NCI-H524 (cell line): ENCODE results near the gene RAP1GAP2.

Experiments used
- DNase-seq, 2 experiments: peaks; one replicate each; lab custom pipeline; 2025; lab: John Stamatoyannopoulos, UW

The RAP1GAP2 gene

DNA sequence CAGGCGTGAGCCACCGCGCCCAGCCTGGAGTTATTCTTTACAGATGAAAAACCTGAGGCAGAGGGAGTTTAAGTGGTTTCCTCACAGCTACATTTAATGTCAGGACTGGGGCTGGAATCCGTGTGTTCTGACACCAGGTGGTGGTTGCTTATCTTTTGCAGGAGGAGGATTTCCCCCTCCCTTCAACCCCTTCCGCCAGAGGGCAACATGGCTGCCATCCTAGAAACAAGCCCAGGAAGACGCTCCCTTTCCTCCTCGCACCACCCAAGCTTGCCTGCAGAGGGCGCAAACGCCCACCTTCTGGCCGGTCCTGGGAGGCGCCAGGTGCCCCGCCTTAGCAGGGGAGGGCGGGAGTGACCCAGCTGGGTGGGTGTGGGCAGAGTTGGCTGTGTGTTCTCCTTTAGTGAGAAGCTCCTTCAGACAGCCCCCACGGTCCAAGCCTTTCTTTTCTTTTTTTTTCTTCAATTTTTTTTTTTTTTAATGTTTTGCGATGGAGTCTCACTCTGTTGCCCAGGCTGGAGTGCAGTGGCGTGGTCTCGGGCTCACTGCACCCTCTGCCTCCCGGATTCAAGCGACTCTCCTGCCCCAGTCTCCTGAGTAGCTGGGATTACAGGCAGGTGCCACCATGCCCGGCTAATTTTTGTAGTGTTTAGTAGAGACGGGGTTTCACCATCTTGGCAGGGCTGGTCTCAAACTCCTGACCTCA, 9.9 kb upstream of the RAP1GAP2 start:
- peak; percentile 91 to 95 for DNase-seq

DNA sequence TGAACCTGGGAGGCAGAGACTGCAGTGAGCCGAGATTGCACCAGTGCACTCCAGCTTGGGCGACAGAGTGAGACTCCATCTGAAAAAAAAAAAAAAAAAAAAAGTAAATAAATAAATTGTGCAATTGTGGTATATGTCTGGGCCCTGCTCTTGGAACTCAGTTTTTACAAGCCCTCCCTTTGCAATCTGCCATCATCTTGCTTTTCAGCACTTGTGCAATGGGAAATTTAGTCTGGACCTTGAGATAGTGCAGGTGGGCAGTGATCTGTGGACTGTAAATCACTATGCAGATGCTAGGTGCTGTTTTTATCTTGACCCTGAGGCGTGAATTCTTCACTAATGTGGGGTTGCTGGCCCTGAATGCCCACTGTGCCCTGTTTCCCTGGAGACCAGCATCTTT, 6.5 kb upstream of the RAP1GAP2 start:
- no peak for DNase-seq

DNA sequence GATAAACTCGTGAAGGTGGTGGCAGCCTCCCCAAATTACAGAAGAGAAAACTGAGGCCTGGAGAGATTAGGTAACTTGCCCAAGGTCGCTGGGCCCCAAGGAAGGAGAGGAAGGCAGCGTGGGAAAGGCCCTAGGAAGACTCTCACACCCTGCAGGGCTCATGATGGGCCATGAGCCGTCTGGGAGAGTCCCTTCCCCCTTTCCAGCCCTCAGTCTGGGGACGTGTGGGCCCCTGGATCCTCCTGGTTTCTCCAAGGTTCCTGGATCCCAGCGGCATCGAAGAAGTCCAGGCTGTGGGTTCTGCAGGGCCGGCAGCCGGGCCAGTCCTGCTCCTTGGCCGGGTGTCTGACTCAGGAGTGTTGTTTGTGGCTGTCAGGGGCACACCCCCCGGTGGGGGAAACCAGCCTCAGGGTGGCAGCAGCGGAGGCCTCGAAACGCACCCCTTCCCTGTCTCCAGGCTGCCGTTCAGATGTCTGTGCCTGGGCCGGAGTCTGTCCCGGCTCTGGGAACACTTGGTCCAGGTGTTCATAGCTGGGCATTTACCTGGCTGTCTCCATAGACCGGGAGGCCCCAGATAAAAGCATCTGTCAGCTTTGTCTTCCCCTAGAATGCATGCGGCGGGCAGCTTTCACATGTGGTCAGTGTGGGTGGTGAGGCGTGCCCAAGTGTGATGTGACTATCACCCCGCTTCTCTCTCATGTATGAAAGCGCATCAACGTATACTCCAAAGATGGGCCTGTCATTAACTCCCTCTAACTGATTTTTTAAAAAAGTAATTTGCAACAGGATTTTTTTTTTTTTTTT, 3.7 kb upstream of the RAP1GAP2 start:
- no peak for DNase-seq

DNA sequence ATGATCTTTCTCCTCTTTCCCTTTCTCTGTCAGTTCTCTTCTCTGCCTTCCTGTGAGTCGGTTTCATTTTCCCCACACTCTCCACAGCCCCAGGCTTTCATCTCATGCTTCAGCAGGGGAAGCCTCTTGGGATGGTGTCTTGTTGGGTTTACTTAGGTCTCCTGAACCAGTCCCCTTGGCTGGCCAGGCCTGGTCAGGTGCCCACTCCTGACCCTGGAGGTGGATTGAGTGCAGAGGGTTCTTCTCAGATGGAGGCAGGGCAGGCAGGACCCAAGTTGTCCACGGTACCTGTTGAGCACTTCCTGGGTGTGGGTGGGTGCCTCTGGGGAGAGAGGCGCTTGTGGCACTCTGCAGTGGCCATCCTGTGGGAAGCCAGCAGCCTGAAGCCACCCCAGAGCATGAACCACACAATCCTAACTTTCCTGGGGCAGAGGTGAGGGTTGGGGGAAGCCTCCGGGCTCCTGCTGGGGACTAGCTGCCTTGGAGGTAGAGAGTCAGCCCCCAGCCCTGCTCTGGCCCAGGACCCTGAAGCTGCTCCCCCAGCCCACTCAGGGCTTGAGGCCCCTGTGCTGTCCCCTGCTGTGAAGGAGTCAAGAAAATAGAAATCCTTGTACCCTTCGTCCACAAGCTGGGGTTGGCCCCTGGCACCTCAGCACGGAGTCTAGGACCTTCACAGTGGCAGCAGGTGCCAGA, 2.0 kb upstream of the RAP1GAP2 start:
- DNase-seq, result no peak

DNA sequence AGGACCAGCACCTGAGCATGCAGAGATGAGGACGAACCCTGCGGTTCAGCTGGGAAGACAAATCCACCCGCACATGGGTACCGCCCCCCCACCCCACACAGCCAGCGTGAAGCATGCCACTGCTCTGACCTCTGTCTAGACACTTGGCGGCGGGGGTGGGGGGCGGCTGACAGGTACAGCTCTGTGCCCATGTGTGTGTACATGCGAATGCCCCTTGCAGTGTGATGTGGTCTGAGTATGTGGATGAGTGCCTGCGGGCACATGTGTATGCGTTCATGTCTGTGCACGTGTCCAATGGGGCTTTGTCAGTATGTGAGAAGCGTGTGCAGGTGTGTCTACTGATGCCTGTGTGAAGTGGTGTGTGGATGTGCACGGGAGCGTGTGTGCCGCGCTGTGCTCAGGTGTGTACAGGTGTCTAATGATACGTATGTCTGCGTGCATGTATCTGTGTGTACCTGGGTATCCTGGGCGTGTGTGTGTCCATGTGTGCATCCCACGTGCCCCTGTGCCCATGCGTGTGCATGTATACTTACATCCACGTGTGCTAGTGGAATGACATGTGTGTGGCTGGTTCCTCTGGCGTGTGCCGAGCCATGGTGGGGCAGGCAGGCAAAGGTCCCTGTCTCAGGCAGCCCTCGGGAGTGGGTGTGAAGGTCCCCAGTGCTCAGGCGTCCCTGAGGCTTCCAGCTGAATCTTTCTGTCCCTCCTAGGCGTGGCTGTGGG, 636 bp upstream of the RAP1GAP2 start:
- no peak for DNase-seq

DNA sequence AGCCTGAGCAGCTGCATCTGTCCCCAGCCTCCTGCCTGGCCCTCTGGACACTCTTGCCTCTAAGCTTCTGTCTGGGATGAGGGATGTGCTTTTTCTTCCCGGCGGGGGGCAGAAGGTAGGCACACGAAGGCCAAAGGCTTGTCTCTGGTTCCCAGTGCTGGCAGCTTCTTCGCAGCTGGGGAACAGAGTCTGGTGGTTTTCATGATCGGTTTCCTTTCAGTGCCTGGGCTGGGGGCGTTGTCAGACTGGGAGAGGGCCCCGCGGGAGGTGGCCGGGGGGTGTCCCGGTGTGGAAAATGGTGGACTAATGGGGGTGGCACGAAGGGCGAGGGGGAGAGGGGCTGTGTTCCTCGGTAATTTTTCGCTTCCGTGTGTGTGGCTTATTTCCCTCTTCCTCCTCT, 988 bp downstream of the RAP1GAP2 start:
- DNase-seq, result peak in 1 of 2 experiments; percentile 8

DNA sequence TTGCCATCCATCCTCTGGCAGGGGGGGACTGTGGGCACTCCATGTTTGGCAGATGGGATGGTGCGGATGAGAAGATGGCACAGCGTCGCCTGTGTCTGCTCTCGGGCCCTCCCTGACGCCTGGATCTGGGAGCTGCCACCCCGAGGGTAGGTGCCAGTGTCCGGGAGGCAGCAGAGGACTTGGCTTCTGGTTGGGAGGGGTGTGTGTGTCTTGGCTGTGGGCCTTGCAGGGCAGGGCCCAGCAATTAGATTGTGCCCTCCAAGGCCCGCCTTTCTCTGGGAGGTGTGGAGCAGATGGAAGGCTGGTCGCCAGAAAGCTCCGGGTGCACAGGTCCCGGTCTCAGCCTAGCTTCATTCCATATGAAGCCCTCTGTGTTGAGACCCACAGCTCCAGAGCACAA, 1.4 kb downstream of the RAP1GAP2 start:
- peak in 1 of 2 experiments; percentile 42 for DNase-seq

DNA sequence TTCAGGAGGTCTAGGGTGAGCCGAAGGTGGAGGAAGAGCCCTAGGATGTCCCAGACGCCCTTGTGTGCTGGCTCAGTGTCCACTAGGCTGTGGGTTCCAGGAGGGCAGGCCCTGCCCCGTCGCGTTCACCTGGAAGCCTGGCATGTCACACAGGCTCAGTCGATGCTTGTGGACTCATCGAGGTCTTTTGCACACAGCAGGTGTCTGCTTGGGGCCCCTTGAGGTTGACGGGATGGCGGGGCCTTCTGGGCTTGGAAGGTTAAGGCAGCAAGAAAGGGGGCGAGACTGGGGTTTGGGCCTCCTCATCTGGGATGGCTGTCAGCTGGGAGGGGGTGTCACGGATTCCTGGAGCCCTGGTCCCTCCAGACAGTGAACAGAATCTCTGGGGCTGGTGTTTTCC, 1.9 kb downstream of the RAP1GAP2 start:
- no peak for DNase-seq

DNA sequence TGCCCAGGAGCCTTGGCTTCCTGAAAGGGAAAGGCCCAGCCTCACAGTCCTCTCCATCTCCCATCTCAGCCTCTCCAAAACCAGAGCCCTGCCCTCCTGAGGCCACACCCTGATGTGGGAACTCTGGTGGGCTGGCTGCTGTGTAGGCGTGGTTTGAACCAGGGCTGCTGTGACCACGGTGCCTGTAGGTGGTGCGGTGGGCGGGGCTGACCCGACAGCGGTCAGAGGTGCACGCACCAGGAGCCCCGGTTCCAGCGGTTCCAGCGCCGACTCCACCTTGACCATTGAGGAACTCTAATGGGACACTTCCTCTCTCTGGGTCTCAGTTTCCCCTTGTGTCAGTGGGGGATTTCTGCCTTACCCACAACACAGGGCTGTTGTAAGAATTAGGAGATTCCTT, 2.4 kb downstream of the RAP1GAP2 start:
- DNase-seq, result no peak

DNA sequence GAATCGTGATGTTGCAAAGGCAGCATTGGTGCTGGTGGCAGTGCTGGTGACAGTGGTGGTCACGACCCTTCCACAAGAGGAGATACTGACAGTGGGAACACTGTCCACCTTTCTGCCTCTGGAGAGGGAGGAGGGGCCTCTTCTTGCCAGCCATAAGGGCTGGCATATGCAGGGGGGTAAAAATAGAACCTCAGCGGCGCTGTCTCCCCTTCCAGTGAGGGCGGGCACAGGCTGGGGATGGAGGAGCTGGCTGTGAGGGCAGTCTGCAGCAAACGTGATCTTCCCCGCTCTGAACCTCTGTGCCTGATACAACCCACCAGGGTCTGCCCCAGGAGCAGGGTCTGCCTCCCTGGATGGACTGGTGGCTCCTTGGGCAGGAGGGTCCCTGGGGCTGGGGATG, 3.4 kb downstream of the RAP1GAP2 start:
- DNase-seq, result no peak

DNA sequence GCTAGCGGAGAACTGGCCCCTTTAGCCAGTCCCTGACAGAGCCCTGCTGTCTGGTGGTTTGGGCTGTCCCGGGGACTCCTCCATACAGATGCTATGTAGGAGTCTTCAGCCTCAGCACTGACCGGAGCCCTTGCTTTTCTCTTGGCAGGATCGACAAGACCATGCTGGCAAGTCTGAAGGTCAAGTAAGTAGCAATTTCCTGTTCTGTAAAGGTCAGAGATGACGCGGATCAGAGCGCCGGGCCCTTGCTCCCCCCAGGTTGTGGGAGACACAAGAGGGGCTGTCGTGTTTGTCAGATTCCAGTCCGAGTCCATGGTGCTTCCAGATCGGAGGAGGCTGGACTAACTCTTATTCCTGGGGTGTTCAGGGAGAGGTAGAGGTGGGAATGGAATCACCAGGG, 4.1 kb downstream of the RAP1GAP2 start:
- DNase-seq, result no peak

DNA sequence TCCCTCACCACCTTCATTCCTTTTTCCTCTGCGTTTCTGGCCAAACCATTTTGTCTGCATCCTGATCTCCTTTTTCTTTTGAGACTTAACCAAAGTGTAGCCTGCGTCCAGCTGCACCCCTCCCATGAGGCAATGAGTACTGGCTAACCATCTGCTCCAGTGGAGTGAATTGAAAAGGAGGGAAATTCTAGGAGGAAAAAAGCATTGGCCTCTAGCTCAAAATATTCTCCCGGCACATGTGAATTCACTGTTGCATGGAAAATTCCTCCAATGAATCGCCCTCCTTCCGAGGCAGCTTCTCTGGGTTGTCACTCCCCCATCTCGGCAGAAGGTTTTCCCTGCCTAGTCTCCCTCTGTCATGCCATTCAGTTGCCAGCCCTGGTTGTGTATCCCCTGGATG, 5.6 kb downstream of the RAP1GAP2 start:
- peak in 1 of 2 experiments; percentile 63 for DNase-seq

DNA sequence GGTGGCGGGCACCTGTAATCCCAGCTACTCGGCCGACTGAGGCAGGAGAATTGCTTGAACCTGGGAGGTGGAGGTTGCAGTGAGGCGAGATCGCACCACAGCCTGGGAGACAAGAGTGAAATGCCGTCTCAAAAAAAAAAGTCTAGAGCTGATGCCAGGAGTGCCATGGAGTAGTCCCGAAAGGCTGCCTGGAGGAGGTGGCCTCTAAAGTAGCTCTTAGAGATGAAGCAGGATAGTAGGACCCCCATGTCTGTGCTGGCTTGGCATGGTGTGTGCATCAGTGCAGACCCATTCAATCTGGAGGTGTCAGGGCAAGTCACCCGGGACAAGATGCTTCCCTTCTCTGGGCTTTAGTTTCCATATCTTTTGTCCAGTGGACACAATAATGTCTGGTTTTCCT, 6.3 kb downstream of the RAP1GAP2 start:
- DNase-seq, result no peak

DNA sequence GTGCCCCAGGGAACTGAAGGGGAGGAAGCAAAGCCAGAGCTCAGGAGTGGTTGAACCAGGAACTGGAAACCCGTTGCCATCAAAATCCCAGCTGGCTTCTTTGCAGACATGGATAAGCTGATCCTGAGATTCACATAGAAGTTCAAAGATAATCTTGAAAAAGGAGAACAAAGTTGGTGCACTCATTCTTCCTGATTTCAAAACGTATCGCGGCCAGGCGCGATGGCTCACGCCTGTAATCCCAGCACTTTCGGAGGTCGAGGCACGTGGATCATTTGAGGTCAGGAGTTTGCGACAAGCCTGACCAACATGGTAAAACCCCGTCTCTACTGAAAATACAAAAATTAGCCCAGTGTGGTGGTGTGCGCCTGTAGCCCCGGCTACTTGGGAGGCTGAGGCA, 7.1 kb downstream of the RAP1GAP2 start:
- DNase-seq, result no peak

DNA sequence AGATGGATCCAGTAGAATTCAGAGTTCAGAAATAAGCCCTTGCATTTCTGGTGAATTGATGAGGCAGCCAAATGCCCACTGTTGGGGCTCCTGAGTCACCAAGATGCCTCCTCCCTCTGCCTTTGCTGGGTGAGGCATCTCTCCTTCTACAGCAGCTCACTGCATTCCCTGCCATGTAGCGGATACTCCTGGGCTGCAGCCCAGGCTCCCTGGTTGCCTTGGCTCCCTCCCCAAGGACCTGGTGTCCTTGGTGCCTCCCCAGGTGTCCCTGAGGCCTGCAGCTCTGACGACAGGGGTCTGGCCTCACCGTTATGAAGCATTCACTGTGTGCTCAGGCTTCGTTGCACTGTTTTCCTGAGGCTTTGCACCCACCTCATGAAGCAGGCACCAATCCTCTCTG, 7.7 kb downstream of the RAP1GAP2 start:
- no peak for DNase-seq

DNA sequence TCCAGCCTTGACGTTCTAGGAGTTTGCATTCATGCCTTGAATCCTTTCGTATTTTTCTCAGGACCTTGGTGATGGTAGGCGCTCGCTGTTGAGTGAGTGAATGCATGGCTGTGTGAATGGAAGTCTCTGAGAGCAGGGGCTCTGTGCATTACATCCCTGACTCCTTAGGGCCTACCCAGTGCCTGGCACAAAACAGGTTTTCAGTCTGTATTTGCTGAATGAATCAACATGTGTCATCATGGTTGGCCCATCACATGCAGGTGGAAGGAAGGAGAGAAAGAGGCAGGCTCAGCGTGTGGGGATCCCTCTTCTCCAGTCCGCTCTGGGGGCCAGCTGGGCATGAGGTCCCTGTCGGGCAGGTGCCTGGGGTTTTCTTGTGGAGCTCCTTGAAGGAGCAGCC, 8.7 kb downstream of the RAP1GAP2 start:
- DNase-seq, result no peak

DNA sequence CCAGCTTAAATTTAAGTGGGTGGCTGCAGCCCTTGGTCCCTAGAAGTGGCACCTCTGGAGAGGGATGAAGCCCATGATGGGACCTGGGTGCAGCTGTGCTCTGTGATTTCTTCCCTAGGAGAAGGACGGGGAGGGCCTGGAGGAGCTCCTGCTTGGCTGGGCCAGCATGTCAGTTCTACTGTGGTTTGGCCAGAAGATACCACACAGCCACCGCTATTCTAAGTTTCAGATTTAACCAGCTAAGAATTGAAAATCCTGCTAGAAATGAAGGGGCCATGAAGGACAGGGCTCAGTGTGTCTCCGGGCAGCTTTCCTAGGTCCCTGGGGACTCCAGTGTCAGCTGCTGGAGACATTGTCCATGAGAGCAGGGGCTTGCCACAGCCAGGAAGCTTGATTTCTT, 9.7 kb downstream of the RAP1GAP2 start:
- peak in 1 of 2 experiments; percentile 18 for DNase-seq

DNA sequence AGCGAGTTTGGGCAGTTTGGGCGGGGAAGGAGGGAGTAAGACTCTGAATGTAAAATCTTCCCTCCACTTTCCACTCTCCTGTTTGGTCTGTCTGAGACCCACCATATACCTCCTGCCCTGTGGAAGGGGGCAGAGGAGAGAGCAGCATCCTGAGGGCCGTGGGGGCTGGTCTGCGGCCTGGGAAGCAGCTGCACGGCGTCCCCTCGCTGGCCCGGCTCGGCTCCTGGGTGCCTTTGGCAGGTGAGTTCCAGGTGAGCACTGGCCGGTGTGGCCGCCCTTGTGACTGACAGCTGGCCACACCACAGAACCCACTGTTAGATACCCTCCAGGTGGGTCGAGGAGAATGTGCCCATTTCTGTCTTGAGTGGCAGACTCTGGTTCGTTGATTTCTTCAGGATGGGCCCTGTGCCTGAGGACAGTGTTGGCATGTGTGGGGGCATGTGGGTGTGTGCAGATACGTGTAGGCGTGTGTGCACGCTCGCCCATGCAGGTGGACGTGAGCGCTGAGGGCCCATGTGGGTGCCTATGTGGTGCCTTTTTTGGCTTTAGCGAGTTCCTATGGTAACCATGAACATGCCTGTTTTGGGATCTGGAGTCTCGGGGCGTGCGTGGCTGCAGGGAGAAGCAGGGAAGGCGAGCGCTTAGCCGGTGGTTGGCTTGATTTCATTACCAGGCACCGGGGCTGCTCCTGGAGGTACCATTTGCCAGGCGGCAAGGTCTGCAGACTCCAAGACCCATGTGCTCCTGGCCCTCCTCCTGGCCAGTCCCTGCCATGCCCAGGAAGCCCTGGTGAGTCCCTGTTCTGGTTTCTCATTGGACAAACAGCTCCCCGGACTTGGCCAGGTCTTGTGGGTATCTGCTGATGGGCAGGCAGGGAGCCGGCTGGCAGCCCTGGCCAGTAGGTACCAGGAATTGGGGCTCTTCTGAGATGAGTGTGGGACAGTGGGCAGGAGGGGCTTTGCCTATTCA, 12.4 kb downstream of the RAP1GAP2 start:
- DNase-seq, result no peak

DNA sequence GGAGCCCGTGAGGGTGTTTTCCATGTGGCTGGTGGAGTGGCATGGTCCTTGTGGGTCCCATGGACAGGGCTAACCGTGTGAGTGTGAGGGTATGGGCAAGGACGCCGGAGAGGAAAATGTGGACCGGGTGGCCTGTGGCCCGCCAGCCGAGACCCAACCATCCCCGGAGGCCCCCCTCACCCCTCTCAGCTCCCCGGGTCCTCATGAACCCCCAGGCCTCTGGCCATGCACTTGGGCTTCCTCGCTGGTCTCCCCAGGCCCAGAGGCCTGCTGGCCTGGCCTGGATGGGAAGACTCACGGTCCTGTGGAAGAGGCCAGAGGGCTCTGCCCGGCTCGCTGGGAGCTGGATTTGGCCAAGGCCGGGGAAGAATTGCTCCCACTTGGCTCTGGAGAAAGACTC, 13.1 kb downstream of the RAP1GAP2 start:
- no peak for DNase-seq

DNA sequence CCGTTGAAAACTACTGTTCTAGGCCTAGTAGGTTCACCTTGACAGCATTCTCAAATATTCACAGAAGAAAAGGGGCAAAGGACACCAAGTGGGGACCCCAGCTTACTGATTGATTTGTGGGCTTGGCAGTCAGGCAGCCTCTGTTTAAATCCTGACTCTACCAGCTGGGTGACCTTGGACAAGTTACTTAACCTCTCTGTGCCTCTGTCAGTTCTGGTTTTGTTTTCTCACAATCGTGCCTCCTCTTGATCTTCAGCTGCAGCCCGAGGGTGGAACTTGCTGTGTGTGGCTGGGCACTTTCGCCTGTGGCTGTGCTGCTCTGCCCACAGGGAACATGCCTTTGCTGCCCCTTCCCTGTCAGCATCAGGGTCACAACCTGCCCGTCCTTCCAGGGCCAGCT, 17.8 kb downstream of the RAP1GAP2 start:
- DNase-seq, result no peak
